Breast epithelium (tissue), 4 donors: ENCODE data around the gene DSG3. TPM values are rescaled to one million over a fixed set of nuclear protein-coding genes. Genes with fewer than 3 reads are reported as not detected.

Experiments used
- DNase-seq, 2 donors: peaks; one replicate each; pipeline ENCODE4 v3.0.0-alpha.2; 2019; ENCODE audit warnings: low spot score in 2 of 2
- H3K27ac ChIP-seq, 2 donors: fragments of 200-600 bp; sonication (generic) in 1 of 2; one replicate each; pipeline ENCODE4 v1.5.1; 2016 to 2019; ENCODE audit warnings: mild to moderate bottlenecking in 1 of 2
- H3K27me3 ChIP-seq, 2 donors: fragments of 200-600 bp; sonication (generic) in 1 of 2; one replicate each; pipeline versions ENCODE4 v1.5.1 to v1.6.0; 2017 to 2019; ENCODE audit warnings: control low read depth in 1 of 2, mild to moderate bottlenecking in 1 of 2
- H3K36me3 ChIP-seq: fragments of 200-600 bp; one replicate; pipeline ENCODE4 v1.5.1; 2019
- H3K4me1 ChIP-seq, 2 donors: fragments of 200-600 bp; sonication (generic); one replicate each; pipeline ENCODE4 v1.5.1; 2016 to 2019; ENCODE audit warnings: control low read depth in 1 of 2
- H3K4me3 ChIP-seq, 3 donors: fragments of 200-600 bp; sonication (generic); 1 replicate in 2 of 3; 2 replicates in 1 of 3; pipeline ENCODE4 v1.5.1; 2016 to 2019; ENCODE audit warnings: mild to moderate bottlenecking in 3 of 3, moderate library complexity in 2 of 3
- H3K9me3 ChIP-seq, 2 donors: fragments of 200-600 bp; sonication (generic) in 1 of 2; one replicate each; pipeline ENCODE4 v1.5.1; 2016 to 2019; ENCODE audit warnings: control low read depth in 1 of 2
- CTCF ChIP-seq, 3 donors: fragments of 450-650 bp; IDR thresholded peaks; one replicate each; pipeline ENCODE4 v1.5.1; 2016 to 2017; ENCODE audit warnings: antibody characterized with exemption in 3 of 3, mild to moderate bottlenecking in 3 of 3, moderate library complexity in 3 of 3
- POLR2A ChIP-seq: fragments of 450-650 bp; IDR thresholded peaks from one replicate; pipeline ENCODE4 v1.6.1; 2016; ENCODE audit warnings: antibody characterized with exemption, mild to moderate bottlenecking, moderate library complexity
- POLR2AphosphoS5 ChIP-seq, 3 donors: sonication (generic); formaldehyde crosslinking; IDR thresholded peaks; one replicate each; pipeline ENCODE4 v1.6.1; 2017; ENCODE audit warnings: antibody characterized with exemption in 3 of 3
- intact Hi-C: fragments of 100-400 bp; cut with DNase I; formaldehyde crosslinking; loops from one replicate; pipeline ENCODE4 v1.15.1; 2023; ENCODE audit warnings: low total_unique reads
- total RNA-seq, 3 donors: library from RNA; depleted of rRNA; stranded (reverse); fragments of >200 nt; gene quantifications; one replicate each; pipeline ENCODE4 v1.1.0, GENCODE V29; 2016

The DSG3 gene
- total RNA-seq: 10 to 100 TPM in 2 of 3 donors, not detected in 1; 21.0 to 40.1 TPM

DNA sequence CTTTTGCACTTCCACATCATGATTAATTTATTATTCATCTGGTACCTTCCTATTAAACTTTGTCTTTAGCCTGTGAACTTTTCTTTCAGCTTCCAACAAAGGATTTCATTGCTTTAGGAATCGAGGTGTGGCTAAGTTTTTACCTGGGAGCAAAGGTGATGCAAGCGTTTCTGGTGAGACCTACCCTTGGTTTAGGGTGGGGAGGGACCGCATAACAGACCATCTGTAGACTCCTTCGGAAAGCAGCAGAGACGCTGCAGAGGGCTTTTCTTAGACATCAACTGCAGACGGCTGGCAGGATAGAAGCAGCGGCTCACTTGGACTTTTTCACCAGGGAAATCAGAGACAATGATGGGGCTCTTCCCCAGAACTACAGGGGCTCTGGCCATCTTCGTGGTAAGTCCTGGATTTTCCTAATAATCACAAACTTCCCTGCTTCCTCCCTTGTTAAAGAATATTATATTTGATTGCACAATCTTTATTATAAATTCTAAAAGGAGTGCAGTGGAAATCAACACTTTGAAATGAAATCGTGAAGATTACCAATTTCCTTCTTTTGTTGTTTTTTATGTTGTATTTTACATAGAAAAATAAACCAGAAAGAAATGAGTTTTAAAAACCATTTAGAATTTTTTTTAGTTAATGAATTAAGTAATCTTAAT is at the start of gene DSG3:
Gene DSG3 (plus strand): TSS at position 212 of the 662 bp plus-strand sequence. CDS start 137 bp downstream, at position 349.
- peak within 1 kb of the TSS; percentile 22 to 71 for H3K27ac ChIP-seq
- no peaks in the 10 kb centered on the region for H3K9me3 ChIP-seq
- no peaks in the 10 kb centered on the region for H3K4me1 ChIP-seq
- no peaks in the 10 kb centered on the region for H3K36me3 ChIP-seq
- TF ChIP-seq POLR2A (peak; percentile 39), POLR2AphosphoS5 (IDR thresholded peaks at IDR 0.05) (peak in 1 of 3 donors; percentile 32), CTCF (IDR thresholded peaks at IDR 0.05) (no peak)
- no peaks in the 10 kb centered on the region for H3K27me3 ChIP-seq
- peak within 1 kb of the TSS in 2 of 3 donors; percentile 24 to 51 for H3K4me3 ChIP-seq
- intact Hi-C loops: no loop called here
- peak in 1 of 2 donors; percentile 39 for DNase-seq

DNA sequence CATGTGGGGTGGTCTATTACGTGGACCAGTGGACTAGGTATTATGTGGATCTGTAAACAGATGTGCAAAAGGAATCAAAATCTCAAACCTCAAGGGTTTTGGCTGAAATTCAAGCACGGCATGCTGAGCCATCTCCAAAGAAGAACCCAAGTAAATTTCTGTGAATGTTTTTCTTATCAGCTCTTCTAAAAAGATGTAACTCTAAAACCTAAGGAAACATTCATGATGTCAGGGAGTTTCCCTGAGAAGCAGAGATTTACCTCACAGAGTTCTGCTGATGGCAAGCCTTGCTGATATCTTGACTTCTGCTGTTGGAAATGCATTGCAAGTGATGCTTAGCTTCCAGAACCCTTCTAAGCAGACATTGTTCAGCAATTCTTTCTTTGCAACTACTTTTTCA is 49.4 kb upstream of the DSG3 start:
- Histone ChIP-seq H3K4me3 (no peak overlapping the region), H3K36me3 (no peaks in the 10 kb centered on the region), H3K4me1 (no peaks in the 10 kb centered on the region), H3K9me3 (no peaks in the 10 kb centered on the region), H3K27me3 (no peaks in the 10 kb centered on the region), H3K27ac (no peak overlapping the region)
- TF ChIP-seq POLR2AphosphoS5 (IDR thresholded peaks at IDR 0.05): no peak
- no peak for TF ChIP-seq POLR2A
- no peak for TF ChIP-seq CTCF (IDR thresholded peaks at IDR 0.05)
- intact Hi-C loops: no loop called here
- DNase-seq: no peak

DNA sequence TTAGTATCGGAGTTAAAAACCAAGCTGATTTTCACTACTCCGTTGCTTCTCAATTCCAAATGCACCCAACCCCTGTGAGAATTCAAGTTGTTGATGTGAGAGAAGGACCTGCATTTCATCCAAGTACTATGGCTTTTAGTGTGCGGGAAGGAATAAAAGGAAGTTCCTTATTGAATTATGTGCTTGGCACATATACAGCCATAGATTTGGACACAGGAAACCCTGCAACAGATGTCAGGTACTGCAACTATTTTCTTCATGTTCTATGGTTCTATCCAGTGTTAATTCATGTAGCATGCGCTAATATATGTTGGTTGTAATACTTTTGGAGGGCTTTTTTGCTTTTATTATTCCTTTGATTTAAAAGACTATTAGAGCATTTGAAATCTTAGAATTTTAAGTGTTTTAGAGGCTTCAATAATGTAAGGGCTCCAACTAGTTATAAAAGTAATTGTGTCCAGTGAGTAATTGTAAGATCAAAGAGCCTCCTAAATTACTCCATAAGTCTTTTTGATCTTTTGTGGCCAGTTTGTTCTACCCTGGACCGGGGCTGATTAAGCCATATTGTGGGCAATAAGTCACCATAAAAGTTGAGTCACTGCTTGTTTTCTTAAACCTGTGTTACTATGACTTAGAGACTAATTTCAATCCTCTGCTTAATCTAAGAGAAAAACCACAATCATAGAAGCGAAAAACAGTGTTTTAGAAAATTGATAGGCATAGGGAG is 48.1 kb upstream of the DSG3 start:
- no peak for TF ChIP-seq POLR2AphosphoS5 (IDR thresholded peaks at IDR 0.05)
- intact Hi-C loops: no loop called here
- no peaks in the 10 kb centered on the region for H3K9me3 ChIP-seq
- no peaks in the 10 kb centered on the region for H3K36me3 ChIP-seq
- H3K4me3 ChIP-seq: no peak overlapping the region
- no peaks in the 10 kb centered on the region for H3K4me1 ChIP-seq
- DNase-seq: no peak
- H3K27ac ChIP-seq: no peak overlapping the region
- H3K27me3 ChIP-seq: no peaks in the 10 kb centered on the region

DNA sequence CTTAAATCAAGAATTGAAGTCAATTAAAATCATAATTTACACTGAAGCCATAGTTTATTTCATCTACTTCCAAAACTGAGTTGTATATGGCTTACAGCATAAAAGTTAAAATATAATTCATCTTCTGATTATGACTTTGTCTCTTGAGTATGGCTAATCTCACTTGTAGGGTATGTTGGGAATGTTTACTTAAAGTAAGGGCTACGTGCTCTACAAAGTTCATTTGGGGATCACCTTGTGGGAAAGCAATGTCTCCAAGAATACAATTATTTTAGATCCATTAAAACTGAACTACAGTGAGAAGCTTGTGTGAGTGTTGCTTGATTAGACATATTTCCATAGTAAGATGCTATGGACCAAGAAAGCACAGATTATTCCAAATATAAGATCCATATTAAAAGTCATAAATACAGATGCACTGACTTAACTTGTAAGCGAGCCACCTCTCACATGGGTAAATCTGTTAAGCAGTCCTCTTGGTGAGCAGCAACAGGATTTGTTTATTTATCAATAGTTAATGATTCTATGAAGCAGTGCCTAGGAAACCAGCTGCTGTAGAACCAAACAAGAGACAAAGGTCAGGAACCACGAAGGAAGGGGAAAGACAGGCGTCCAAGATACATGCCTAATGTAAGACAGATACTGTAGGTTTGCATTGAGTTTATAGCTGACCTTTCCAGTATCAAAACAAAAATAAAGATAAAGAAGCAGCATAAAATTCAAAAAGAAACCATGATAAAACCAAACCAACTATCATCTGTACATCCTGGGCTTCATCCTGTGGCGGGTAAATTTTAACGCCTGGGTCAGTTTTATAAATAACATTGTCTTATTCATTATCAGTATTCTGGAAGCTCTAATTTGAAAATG is 46.1 kb upstream of the DSG3 start:
- Histone ChIP-seq H3K9me3 (no peaks in the 10 kb centered on the region), H3K27me3 (no peaks in the 10 kb centered on the region), H3K27ac (no peak overlapping the region), H3K4me1 (no peaks in the 10 kb centered on the region), H3K4me3 (no peak overlapping the region), H3K36me3 (no peaks in the 10 kb centered on the region)
- DNase-seq: no peak
- TF ChIP-seq POLR2A (no peak), CTCF (IDR thresholded peaks at IDR 0.05) (no peak), POLR2AphosphoS5 (IDR thresholded peaks at IDR 0.05) (no peak)
- intact Hi-C loops: no loop called here

GRCh38 chr18:31402026-31402373 is 45.5 kb upstream of the DSG3 start:
- H3K4me1 ChIP-seq: no peaks in the 10 kb centered on the region
- no peak overlapping the region for H3K4me3 ChIP-seq
- no peak overlapping the region for H3K27ac ChIP-seq
- no peak for DNase-seq
- intact Hi-C loops: no loop called here
- no peaks in the 10 kb centered on the region for H3K9me3 ChIP-seq
- H3K27me3 ChIP-seq: no peaks in the 10 kb centered on the region
- TF ChIP-seq CTCF (IDR thresholded peaks at IDR 0.05) (no peak), POLR2AphosphoS5 (IDR thresholded peaks at IDR 0.05) (no peak), POLR2A (no peak)
- no peaks in the 10 kb centered on the region for H3K36me3 ChIP-seq
